ENCODE data around the gene TTLL5. TPM values are rescaled to one million over a fixed set of nuclear protein-coding genes. Genes with fewer than 3 reads are reported as not detected.
A peak's percentile ranks its signal among the peaks of the same experiment; 100 is the strongest.

Gene TTLL5
- total and polyA plus RNA-seq, 8 donors = 10.1 to 48.4 (median 17.3) TPM

GRCh38 chr14:75928690-75929181 lies 267.7 kb downstream of the TTLL5 start:
- Histone ChIP-seq H3K36me3 (peaks cover 0 to 6% (median 2%) of the 10 kb centered on the region in 4 donors), H3K27ac (no peak overlapping the region), H3K27me3 (no peaks in the 10 kb centered on the region), H3K4me1 (peaks cover 0 to 4% (median 0%) of the 10 kb centered on the region in 4 donors), H3K4me3 (no peak overlapping the region), H3K9me3 (no peaks in the 10 kb centered on the region)
- TF ChIP-seq EP300 (IDR thresholded peaks at IDR 0.05) (no peak), CTCF (IDR thresholded peaks at IDR 0.05) (no peak), POLR2A (IDR thresholded peaks at IDR 0.05) (no peak)
- intact Hi-C loops (cut with DNase I; ENCODE audit: low total_unique reads) = no loop called here
- WGBS, 5 donors = 49 to 72% (median 69%) methylated on average over 5 of the region's 5 CpGs
- peak in 1 of 2 donors; percentile 72 for DNase-seq

- Histone ChIP-seq H3K27me3 (no peaks in the 10 kb centered on the region), H3K27ac (no peak overlapping the region), H3K36me3 (peaks cover 0 to 6% (median 2%) of the 10 kb centered on the region in 4 donors), H3K4me1 (no peaks in the 10 kb centered on the region), H3K4me3 (no peak overlapping the region), H3K9me3 (no peaks in the 10 kb centered on the region)
- no peak for TF ChIP-seq POLR2A (IDR thresholded peaks at IDR 0.05)
- DNase-seq = no peak
- 48 to 100% (median 50%) methylated on average over 2 of the region's 2 CpGs for WGBS, 5 donors
- intact Hi-C loops (cut with DNase I; ENCODE audit: low total_unique reads) = no loop called here
Observed at GRCh38 chr14:75933712-75934296, 272.8 kb downstream of the TTLL5 start.

GRCh38 chr14:75934998-75935628 lies 274.1 kb downstream of the TTLL5 start:
- TF ChIP-seq POLR2AphosphoS5 (IDR thresholded peaks at IDR 0.05) = no peak
- TF ChIP-seq EP300 (IDR thresholded peaks at IDR 0.05) = no peak
- no peak for TF ChIP-seq CTCF (IDR thresholded peaks at IDR 0.05)
- no peak for TF ChIP-seq POLR2A (IDR thresholded peaks at IDR 0.05)
- no peak for DNase-seq
- 77 to 92% (median 81%) methylated on average over 2 of the region's 2 CpGs for WGBS, 5 donors
- Histone ChIP-seq H3K27me3 (no peaks in the 10 kb centered on the region), H3K9me3 (no peaks in the 10 kb centered on the region), H3K4me3 (no peak overlapping the region), H3K27ac (no peak overlapping the region), H3K4me1 (no peaks in the 10 kb centered on the region), H3K36me3 (peaks cover 0 to 6% (median 2%) of the 10 kb centered on the region in 4 donors)
- intact Hi-C loops (cut with DNase I; ENCODE audit: low total_unique reads) = no loop called here

- Histone ChIP-seq H3K36me3 (no peaks in the 10 kb centered on the region), H3K27me3 (no peaks in the 10 kb centered on the region), H3K27ac (no peak overlapping the region), H3K4me3 (no peak overlapping the region), H3K9me3 (no peaks in the 10 kb centered on the region), H3K4me1 (no peaks in the 10 kb centered on the region)
- TF ChIP-seq POLR2AphosphoS5 (IDR thresholded peaks at IDR 0.05) (no peak), EP300 (IDR thresholded peaks at IDR 0.05) (no peak), CTCF (IDR thresholded peaks at IDR 0.05) (no peak), POLR2A (IDR thresholded peaks at IDR 0.05) (no peak)
- intact Hi-C loops (cut with DNase I; ENCODE audit: low total_unique reads) = no loop called here
- 63 to 85% (median 79%) methylated on average over 1 of the region's 1 CpG for WGBS, 5 donors
- no peak for DNase-seq
Observed at GRCh38 chr14:75939200-75939599, 278.2 kb downstream of the TTLL5 start.

GRCh38 chr14:75941030-75941429 lies 280.0 kb downstream of the TTLL5 start:
- TF ChIP-seq POLR2A (IDR thresholded peaks at IDR 0.05) (no peak), POLR2AphosphoS5 (IDR thresholded peaks at IDR 0.05) (no peak)
- intact Hi-C loops (cut with DNase I; ENCODE audit: low total_unique reads) = no loop called here
- Histone ChIP-seq H3K27me3 (no peaks in the 10 kb centered on the region), H3K27ac (no peak overlapping the region), H3K36me3 (no peaks in the 10 kb centered on the region), H3K4me3 (no peak overlapping the region), H3K4me1 (no peaks in the 10 kb centered on the region), H3K9me3 (no peaks in the 10 kb centered on the region)
- no peak for DNase-seq
- 68 to 79% (median 73%) methylated on average over 4 of the region's 4 CpGs for WGBS, 5 donors
